ENCODE data around the gene RAB40A.

- no peak for TF ChIP-seq CTCF (IDR thresholded peaks at IDR 0.05; ENCODE audit: low read depth, low read length, poor library complexity, severe bottlenecking)
- no peak for TF ChIP-seq EZH2phosphoT487 (IDR thresholded peaks at IDR 0.05; ENCODE audit: borderline replicate concordance, low read length)
These were observed at the start of gene RAB40A for GRCh38 chrX:103519389-103519788.
